ENCODE data around the gene MYCBP2.
A peak's percentile ranks its signal among the peaks of the same experiment; 100 is the strongest.
"Not testable (repeated sequence)": the region's sequence is repeated elsewhere in the genome, so short reads cannot be mapped to it uniquely, and the experiment has no call there.

The MYCBP2 gene

DNA sequence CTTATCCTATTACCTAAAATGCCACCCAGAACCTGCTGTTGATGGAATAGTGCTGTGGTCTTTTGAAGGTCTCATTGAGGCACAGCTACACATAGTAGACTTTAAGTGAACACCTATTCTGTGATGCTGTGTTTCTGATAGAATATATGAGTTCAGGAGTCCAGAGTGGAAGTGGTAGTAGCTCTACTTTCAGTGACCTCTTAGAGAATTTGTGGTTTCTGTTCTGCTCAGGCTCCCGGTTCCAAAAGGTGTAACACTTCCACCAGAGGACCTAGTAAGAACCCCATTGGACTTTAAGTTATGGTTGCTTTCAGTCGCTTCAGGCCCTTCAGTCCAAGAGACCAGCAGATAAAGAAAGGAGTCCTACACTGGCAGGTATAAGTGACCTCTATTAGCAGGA is 11.4 kb upstream of the MYCBP2 start:
- DNase-seq = no peak

DNA sequence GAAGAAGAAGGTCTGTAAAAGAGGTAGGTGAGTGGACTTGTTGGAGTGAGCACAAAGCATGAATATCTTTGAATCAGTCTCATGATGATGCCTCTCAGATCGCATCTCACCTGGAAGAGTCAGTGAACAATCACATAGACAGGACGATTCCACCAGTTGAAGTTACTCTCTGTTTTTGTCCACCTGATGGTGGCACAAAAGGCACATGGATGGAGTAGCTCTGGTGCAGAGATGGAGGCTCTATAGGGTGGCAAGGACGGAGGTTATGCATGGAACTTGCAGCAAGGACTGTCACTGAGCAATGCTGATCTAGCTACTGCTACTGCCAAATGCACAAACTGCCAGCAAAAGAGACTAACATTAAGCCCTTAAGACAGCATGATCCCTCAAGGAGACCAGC is 10.3 kb upstream of the MYCBP2 start:
- no peak for DNase-seq

DNA sequence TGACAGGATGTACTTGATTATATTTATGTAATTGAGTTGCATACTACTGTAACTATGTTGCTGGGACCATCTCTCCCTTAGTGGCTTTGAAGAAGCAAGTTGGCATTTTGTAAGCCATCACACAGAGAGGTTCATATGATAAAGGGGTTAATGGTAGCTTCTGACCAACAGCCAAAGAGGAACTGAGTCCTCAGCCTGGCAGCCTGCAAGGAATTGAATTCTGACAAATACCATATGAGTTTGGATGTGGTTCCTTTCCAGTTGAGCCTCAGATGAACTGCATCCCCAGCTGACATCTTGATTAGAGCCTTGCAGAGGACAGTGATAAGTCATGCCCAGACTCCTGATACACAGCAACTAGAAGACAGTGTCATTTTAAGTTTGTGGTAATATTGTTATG is 8.6 kb upstream of the MYCBP2 start:
- DNase-seq = no peak

DNA sequence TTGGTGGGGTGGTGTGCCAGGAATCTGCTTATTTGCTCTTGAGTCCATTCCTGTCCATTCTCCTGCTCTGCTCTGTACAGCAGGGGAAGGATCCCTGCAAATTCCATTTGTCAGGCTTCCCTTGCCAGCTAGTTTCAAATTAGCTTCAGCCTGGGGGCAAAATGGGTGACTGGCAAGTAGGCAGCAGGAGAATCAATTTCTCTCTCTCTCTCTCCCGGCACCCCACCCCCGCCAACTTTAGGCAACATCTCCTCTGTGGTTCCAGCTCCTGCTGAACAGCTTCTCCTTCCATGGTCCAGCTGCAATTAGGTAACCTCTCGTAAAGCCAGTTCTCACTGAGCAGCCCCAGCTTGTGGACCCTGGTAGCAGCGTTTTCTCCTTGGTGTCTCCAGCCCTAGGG is 6.7 kb upstream of the MYCBP2 start:
- DNase-seq = no peak

DNA sequence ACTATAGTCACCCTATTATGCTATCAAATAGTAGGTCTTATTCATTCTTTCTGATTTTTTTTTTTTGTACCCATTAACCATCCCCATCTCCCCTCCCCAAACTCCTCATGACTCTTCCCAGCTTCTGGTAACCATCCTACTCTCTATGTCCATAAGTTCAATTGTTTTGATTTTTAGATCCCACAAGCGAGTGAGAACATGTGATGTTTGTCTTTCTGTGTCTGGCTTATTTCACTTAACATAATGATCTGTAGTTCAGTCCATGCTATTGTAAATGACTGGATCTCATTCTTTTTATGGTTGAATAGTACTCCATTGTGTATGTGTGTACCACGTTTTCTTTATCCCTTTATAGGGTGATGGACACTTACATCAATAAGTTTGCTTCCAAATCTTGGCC is 4.5 kb upstream of the MYCBP2 start:
- no peak for DNase-seq

DNA sequence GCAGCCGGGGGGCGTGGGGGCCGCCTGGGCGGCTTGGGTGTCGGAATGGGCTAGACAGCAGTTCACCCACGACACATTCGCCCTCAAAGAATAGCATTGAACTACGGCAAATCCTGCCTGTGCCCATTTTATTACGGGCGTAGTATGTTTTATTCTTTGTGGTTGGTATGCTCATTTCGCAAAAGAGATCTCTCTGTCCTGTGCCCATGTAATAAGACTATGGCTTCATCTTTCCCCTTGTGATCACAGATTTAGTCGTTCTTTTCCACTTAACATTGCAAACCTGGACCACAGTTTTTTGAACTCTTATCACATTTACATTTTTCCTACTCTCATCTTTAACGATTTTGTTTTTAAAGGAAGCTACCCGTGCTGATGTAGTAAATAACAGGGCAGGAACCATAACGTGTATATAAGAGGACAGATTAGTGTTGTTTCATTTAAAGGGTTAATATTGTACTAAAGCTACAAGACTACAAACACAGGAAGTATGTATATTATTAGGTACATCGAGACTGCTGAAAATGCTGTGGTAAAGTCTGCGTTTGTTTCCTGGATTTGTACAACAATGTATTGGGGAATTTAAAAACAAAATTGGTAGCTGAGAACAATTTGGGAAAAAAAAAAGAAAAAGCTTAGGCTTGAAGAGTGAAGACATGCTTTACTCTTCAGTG is 3.2 kb upstream of the MYCBP2 start:
- DNase-seq = peak; percentile 83

DNA sequence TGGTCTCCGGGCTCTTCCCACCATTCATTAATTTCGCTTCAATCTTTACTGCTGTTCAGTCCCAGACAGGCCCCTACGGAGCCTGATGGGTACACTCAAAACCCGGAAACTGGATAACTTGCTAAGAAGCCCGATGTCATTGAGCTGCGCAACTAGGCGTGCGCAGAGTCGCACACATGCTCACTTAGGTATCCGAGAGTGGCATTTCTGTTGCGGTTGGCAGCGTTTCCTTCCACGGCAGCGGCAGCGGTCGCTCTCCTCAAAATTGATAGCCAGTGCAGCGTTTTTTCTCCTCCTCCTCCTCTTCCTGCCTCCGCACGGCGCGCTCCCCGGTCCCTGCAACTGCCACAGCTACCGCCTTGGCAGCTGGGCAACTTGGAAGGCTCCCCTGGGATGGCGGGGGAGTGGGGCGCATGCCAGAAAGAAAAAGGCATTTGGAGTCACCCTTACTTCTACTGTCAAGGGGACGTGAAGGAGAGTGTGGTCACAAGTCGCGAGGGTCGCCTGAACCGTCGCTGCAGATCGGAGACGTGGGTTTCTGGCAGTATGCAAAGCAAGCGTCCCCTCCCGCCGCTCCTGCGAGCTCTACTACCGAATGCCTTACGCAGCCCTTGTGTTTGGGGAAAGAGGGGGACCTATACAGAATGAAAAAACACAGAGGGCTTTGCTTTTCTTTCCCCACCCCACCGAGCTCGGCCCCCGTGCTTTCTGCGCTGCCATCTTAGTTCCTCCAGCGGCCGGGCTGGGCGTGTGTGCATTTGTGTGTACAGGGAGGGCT is 2.4 kb upstream of the MYCBP2 start:
- DNase-seq = peak; percentile 99

DNA sequence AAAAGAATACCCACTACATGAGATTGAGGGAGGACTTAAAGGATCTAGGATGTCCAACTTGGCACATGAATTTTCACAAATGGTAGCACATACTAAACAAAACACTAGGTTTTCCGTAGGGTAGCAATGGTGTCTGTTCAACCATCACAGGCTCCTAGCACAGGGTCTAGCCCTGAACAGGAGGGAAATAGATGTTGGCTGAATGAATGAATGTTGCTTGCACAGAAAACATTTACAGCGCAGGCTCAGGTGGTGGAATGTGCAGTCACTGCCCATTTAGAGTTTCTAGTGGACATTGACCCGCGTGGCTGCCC is 1.9 kb upstream of the MYCBP2 start:
- no peak for DNase-seq

DNA sequence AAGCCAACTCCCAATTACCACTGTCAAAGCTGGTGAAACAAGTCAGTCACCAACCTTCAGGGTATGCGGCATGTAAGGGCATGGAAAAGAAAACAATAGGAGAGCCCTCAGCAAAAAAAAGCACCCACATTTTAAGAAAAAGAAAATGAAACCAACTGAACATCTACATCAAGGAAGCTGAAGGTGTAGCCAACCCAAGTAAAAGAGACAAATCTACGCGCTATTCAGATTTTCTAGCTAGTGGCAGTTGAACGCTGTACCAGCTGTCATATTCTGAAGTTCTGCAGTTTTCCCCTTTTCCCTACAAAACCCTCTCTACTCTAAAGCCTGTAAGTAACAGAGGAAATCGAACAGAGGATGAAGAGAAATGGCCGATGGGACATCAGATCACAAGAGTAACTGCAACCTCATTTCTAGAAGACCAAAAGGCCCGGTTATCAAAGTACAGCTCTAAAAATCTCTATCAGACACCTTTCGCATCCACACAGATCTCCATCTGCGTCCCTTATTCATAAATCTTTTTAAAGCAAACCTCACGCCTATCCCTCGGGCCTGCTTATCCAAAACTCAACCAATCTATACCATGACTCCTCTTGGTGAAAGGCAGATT is 1.4 kb downstream of the MYCBP2 start:
- no peak for DNase-seq

DNA sequence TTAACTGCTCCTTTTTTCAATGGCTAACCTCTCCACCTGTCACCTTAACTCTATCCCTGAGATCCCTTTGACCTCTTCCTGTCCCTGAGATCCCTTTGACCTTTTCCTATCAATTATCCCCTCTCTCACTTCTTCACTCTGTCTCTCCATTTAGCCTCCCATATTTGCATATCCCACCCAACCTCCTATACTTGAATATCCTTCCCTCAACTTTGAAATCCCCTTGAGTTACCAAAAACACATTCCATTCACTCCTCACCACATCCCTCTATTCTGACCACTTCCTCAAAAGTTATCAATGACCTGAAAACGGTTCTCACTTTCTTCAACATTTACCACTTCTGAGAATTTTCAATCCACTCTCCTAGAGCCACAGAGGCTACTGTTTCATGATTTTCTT is 3.0 kb downstream of the MYCBP2 start:
- no peak for DNase-seq

DNA sequence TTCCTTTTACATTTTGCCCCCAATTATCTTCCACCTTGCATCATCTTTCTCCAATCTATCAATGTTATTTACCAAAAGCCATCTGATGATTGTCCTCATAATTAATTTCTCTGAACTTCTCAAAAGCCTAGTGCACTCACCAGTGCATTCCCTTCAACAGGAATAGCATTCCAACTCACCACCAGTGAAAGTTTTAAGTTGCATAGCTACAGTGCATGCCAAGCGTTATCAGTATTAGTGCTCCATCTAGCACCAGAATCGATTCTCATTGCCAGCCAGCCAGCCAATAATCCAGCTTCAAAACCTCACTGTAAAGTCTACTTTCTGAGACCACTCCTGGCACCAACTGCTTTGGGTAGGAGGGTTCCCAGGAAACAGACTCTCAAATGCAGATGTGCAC is 7.4 kb downstream of the MYCBP2 start:
- no peak for DNase-seq

DNA sequence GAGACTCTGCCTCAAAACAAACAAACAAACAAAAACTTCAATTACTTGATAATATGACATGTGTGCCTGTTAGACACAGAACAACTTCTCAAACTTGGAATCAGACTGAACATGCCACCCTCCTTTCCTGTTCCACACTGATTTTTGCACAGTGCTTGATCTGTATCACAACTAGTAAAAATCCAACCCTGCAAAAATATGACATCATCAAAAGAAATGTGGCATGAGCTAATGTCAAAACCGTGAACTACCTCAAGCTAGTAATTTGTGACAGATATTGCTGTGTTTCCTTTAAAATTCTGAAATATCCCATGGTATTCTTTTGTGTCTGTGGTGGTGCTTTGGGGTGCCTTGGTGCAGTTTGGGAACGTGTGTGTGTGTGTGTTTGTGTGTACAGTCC is 8.2 kb downstream of the MYCBP2 start:
- DNase-seq = no peak

DNA sequence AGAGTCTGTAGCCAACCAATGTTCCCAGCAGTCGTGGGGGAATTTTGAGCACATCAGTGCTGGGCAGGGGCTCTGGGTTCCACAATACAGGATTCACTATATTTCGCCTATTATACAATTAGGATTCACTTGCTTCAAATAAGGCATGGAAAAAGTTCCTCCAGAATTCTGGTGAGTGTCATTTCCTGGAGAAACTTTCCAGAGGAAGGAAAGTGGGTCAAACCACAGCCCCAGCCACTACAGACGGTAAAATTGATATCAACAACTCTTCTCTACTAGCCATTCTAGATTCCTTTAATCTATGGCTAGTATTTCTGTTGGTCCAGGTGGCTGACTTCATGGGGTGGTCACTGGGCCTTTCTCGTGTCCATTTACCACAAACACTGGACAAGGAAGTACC is 10.5 kb downstream of the MYCBP2 start:
- DNase-seq = no peak

DNA sequence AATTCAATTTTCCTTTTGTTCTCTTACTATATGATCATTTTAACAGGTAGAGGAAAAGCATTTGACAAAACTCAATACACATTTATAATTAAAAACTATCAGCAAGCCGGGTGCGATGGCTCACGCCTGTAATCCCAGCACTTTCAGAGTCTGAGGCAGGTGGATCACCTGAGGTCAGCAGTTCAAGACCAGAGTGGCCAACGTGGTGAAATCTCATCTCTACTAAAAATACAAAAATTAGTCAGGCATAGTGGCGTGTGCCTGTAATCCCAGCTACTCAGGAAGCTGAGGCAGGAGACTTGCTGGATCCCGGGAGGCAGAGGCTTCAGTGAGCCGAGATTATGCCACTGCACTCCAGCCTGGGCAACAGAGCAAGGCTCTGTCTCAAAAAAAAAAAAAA is 11.4 kb downstream of the MYCBP2 start:
- not testable (repeated sequence) for DNase-seq

DNA sequence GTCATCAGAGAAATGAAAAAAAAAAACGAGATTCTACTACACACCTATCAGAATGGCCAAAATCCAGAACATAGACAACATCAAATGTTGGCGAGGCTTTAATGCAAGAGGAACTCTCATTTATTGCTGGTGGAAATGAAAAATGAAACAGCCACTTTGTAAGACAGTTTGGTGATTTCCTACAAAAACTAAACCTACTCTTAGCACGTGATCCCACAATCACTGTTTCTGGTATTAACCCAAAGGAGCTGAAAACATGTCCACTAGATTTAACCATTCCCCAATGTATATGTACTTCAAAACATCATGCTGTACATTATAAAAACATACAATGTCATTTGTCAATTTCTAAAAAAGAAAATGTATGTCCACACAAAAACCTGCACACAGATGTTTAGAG is 13.0 kb downstream of the MYCBP2 start:
- DNase-seq = no peak

DNA sequence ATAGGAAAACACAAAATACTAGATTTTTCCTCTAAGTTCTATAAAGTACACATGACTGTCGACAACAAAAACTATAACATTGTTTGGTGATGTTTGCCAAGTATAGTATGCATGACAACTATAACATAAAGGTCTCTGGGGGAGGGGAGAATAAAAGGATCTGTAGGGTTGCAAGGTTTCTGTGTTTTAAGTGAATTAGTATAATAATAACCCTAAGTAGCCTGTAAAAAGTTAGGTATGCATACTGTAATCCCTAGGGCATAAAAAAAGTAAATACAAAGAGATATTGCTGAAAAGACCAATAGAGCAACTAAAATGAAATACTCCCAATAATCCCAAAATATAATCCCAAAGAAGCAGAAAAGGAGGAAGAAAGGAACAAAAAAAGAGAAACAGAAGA is 14.6 kb downstream of the MYCBP2 start:
- DNase-seq = no peak

DNA sequence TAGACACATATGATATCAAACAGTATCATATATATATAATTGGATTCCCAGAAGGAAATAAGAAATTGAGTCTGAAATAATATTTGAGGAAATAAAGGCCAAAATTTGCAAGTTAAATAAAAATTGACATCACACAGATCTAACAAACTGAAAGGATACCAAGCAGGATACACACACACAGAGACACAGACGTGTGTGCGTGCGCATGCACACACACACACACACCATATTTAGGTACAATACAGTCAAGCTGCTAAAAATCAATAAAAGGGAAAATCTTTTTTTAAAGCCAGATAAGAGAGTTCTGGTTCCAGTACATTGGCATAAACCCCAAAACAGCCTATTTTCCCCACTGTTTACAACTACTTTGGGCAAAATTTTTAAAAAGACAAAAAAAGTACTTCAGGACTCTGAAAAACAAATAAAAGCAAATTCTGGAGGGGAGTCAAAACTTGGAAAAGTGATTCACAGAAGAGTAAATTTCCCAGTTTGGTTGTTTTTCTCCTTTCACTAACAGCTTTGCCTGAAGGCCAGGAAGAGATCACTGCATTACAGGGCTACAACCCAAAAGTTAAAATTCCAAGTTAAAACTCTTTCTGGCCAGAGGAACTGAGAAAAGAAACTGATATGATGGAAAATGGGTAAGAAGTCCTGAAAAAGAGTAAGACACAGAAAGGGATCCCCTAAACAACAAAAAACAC is 16.2 kb downstream of the MYCBP2 start:
- DNase-seq = no peak

DNA sequence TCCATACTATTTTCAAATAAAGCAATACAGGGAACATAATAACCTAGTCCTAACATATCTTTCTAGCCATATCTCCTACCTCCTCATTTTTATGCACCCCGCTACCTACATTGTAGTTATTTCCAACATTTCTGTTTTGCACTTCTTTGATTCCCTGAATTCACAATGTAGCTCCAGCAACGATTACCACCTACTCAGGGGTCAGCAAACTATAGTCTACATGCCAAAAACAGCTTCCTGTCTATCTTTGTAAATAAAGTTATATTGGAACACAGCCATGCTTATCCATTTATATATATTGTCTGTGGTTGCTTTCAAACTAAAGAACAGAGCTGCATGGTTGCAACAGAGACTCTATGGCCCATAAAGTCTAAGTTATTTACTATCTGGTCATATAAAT is 16.7 kb downstream of the MYCBP2 start:
- no peak for DNase-seq

DNA sequence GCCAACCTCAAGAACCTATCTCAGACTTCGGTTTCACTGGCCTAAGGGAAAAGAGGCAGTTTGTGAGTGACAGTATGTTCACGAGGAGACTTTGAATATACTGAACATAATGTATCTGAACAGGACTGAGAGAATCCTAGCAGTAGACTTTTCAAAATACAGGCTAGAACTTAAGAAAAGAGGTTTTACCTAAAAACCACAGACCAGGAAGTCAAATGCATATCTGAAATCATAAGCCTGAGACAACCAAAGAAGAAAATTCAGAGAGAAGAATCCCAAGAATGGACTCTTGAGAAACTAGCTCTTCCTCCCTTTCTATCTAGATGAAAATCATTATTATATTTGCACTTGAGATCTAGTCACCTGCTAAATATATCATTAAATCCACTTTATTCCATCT is 17.6 kb downstream of the MYCBP2 start:
- no peak for DNase-seq

DNA sequence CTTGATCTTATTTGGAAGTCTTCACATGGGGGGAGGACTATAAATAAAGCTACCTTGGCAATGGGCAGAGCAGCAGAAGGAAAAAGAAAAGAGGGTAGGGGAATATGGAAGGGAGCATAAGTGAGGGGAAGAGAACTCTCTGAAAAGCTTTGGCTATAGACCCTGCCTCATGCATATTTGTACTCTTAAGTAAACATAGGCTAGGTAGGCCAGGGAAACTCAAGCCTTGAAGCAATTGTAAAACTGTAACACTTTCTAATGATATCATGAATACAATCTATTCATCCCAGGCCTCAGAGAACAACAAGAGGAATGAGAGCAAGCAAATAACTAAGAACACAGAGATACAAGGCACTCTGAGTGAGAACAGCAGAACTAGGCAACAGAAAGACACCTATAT is 20.4 kb downstream of the MYCBP2 start:
- no peak for DNase-seq

DNA sequence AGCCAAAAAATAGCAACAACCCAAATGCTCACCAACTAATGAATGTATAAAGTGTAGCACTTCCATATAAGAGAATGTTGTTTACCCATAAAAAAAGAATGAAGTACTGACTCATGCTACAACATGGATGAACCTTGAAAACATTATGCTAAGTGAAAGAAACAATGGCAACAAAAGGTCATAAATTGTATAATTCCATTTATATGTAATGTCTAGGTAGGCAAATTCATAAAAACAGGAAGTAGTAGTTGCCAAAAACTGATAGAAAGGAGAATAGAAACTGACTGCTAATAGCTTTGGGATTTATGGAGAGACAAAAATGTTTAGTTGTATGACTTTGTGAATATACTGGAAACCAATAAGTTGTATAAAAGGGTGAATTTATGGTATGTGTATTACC is 21.6 kb downstream of the MYCBP2 start:
- no peak for DNase-seq

DNA sequence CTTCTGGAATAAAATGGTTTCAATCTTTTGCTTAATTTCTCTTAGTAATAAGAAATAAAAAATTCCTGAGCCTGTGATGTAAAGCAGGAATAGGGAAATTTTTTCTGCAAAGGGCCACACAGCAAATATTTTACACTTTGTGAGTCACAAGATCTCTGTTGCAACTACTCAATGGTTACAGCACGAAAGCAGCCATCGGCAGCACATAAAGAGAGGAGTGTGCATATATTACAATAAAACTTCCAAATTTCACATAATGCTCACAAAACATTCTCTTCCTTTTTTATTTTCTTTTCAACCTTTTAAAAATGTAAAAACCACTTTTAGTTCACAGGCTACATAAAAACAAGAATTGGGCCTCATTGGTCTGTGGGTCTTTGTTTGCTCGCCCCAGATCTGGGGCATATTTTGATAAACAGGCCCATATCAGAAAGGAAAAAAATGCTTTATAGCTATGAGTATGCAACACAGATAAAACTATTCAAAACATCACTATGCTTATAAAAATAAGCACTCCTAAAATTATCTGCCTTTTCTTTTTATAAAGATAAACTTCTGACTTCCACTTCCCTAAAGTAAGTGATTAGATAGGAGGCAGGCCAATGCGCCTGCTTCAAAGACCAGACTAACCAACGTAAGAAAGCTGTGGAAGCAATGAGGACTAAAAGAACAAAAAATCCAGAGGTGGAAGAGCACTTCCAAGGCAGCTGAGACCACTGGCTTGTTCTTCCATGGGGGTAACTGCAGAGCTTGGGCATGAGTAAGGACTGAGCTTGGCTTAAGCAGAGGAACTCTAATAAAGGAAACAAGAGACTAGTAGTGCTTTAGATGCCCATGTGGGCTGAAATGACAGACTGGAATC is 26.5 kb downstream of the MYCBP2 start:
- no peak for DNase-seq

DNA sequence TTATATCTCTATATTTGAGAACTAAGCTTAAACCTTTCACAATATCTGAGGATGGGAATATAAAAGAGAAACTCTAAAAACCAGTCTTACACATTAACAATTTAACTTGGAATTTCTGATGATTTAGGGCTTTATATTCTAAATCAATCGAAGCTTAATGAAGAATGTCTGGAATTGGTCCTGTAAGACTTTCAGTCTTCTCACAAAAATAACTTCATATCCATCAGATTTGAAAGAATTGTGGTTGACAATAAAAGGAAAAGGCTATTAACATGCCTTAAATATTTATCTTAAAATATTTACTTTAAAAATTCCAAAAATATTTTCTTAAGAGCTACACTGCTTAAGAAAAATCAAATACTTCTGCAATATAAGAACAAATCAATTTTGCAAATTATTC is 27.3 kb downstream of the MYCBP2 start:
- no peak for DNase-seq

Data from NCI-H1092 treated with DMSO at 0.1 percent for 48 hours (cell line).